SK-N-SH (cell line): ENCODE data around the gene SERPINB5.

Source experiments
- CHD2 ChIP-seq: fragments of 150-350 bp; IDR thresholded peaks from 2 replicates; pipeline ENCODE4 v1.6.1; 2018; ENCODE audit warnings: low read length; ENCODE audit not compliant: partially characterized antibody
- EP300 ChIP-seq, 2 experiments: IDR thresholded peaks; 2 replicates each; pipeline versions ENCODE4 v1.4.0 to v1.6.1; 2012; ENCODE audit warnings: borderline replicate concordance in 1 of 2, low read depth in 1 of 2, low read length in 1 of 2
- GATA2 ChIP-seq: sonication (generic); formaldehyde crosslinking; IDR thresholded peaks from 2 replicates; pipeline ENCODE4 v1.5.0; 2020; ENCODE audit warnings: mild to moderate bottlenecking, missing genetic modification reagents
- JUND ChIP-seq: IDR thresholded peaks from 2 replicates; pipeline ENCODE4 v1.4.0; 2012
- MXI1 ChIP-seq: IDR thresholded peaks from 2 replicates; pipeline ENCODE4 v1.6.1; 2012; ENCODE audit warnings: mild to moderate bottlenecking, low read depth, low read length, improper control_type of control experiment
- POLR2AphosphoS5 ChIP-seq: IDR thresholded peaks from 2 replicates; pipeline ENCODE4 v1.6.1; 2012; ENCODE audit warnings: low read depth, low read length
- RAD21 ChIP-seq: IDR thresholded peaks from 2 replicates; pipeline ENCODE4 v1.6.1; 2012; ENCODE audit warnings: mild to moderate bottlenecking, low read length
- RCOR1 ChIP-seq: fragments of 150-350 bp; IDR thresholded peaks from 2 replicates; pipeline ENCODE4 v1.6.1; 2017; ENCODE audit warnings: antibody characterized with exemption, low read length
- YY1 ChIP-seq: IDR thresholded peaks from 2 replicates; pipeline ENCODE4 v1.4.0; 2012; ENCODE audit warnings: low read depth, mild to moderate bottlenecking
- TF ChIP-seq, protein P1 (sequence below): IDR thresholded peaks from 2 replicates; pipeline ENCODE4 v1.4.0; 2012; ENCODE audit warnings: low read depth, borderline replicate concordance
- TF ChIP-seq, protein P2 (sequence below): fragments of 200-600 bp; sonication (generic); IDR thresholded peaks from 2 replicates; pipeline ENCODE4 v1.6.1; 2017; ENCODE audit warnings: antibody characterized with exemption, mild to moderate bottlenecking, moderate library complexity
- TF ChIP-seq, protein P3 (sequence below): IDR thresholded peaks from 2 replicates; pipeline ENCODE4 v1.4.0; 2012; ENCODE audit warnings: low read depth

DNA sequence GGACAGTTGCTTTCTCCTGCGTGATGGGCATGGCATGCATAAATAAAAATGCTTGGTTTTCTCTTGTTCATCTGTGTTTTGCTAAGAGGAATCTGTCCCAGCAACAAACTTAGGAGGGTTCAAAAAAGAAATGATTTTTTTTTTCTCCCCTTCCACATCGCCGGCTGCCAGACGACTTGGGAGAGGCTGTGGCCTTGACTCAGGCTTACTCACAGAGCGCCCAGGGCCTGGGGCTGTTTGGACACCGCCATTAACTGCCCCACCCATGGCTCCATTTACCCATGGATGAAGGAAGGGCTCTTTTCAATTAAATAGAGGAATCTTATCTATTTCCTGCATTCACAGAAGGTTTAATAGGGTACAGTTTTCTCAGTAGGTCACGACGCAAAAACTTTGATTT lies 22.3 kb upstream of the SERPINB5 start:
- TF ChIP-seq, protein P1, sequence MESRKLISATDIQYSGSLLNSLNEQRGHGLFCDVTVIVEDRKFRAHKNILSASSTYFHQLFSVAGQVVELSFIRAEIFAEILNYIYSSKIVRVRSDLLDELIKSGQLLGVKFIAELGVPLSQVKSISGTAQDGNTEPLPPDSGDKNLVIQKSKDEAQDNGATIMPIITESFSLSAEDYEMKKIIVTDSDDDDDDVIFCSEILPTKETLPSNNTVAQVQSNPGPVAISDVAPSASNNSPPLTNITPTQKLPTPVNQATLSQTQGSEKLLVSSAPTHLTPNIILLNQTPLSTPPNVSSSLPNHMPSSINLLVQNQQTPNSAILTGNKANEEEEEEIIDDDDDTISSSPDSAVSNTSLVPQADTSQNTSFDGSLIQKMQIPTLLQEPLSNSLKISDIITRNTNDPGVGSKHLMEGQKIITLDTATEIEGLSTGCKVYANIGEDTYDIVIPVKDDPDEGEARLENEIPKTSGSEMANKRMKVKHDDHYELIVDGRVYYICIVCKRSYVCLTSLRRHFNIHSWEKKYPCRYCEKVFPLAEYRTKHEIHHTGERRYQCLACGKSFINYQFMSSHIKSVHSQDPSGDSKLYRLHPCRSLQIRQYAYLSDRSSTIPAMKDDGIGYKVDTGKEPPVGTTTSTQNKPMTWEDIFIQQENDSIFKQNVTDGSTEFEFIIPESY, result no peak
- no peak for TF ChIP-seq YY1
- TF ChIP-seq MXI1, result no peak
- TF ChIP-seq, protein P2, sequence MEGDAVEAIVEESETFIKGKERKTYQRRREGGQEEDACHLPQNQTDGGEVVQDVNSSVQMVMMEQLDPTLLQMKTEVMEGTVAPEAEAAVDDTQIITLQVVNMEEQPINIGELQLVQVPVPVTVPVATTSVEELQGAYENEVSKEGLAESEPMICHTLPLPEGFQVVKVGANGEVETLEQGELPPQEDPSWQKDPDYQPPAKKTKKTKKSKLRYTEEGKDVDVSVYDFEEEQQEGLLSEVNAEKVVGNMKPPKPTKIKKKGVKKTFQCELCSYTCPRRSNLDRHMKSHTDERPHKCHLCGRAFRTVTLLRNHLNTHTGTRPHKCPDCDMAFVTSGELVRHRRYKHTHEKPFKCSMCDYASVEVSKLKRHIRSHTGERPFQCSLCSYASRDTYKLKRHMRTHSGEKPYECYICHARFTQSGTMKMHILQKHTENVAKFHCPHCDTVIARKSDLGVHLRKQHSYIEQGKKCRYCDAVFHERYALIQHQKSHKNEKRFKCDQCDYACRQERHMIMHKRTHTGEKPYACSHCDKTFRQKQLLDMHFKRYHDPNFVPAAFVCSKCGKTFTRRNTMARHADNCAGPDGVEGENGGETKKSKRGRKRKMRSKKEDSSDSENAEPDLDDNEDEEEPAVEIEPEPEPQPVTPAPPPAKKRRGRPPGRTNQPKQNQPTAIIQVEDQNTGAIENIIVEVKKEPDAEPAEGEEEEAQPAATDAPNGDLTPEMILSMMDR, result no peak
- no peak for TF ChIP-seq JUND
- no peak for TF ChIP-seq RAD21
- TF ChIP-seq, protein P3, sequence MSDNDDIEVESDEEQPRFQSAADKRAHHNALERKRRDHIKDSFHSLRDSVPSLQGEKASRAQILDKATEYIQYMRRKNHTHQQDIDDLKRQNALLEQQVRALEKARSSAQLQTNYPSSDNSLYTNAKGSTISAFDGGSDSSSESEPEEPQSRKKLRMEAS, result no peak
- no peak for TF ChIP-seq RCOR1
- TF ChIP-seq EP300 (IDR thresholded peaks at IDR 0.05; ENCODE audit: borderline replicate concordance in 1 of 2, low read depth in 1 of 2, low read length in 1 of 2), result no peak
- TF ChIP-seq GATA2 (CRISPR knock-in tag), result no peak
- TF ChIP-seq CHD2, result no peak
- TF ChIP-seq POLR2AphosphoS5, result no peak
